Middle frontal gyrus (tissue), 1 donor: ENCODE data around the gene DPH3.
"Not testable (repeated sequence)": the region's sequence is repeated elsewhere in the genome, so short reads cannot be mapped to it uniquely, and the experiment has no call there.

ENCODE experiments used
- DNase-seq: peaks from one replicate; pipeline ENCODE4 v3.0.0-alpha.2; 2015; ENCODE audit warnings: low spot score; ENCODE audit errors: extremely low spot score

Gene DPH3

GRCh38 chr3:16264708-16265454 lies at the start of gene DPH3, which contains the start of gene OXNAD1:
Gene DPH3, minus strand, starts transcription at chr3:16264943. Its CDS starts 67 bp downstream, at chr3:16264876.
Gene OXNAD1, plus strand, starts transcription at chr3:16265212. Its CDS starts 5,741 bp downstream, at chr3:16270953.
- DNase-seq: peak; percentile 100

GRCh38 chr3:16313886-16314645 lies 49.3 kb upstream of the DPH3 start:
- DNase-seq: no peak

- DNase-seq: no peak
Measured at GRCh38 chr3:16311960-16312451, 47.3 kb upstream of the DPH3 start.

- DNase-seq: not testable (repeated sequence)
Measured at GRCh38 chr3:16310486-16310885, 45.7 kb upstream of the DPH3 start.

GRCh38 chr3:16309558-16309957 lies 44.8 kb upstream of the DPH3 start:
- DNase-seq: no peak

- DNase-seq: no peak
Measured at GRCh38 chr3:16308727-16309126, 44.0 kb upstream of the DPH3 start.

- no peak for DNase-seq
Measured at GRCh38 chr3:16307832-16308531, 43.2 kb upstream of the DPH3 start.

GRCh38 chr3:16305111-16305541 lies 40.4 kb upstream of the DPH3 start:
- no peak for DNase-seq

GRCh38 chr3:16304061-16305010 lies 39.6 kb upstream of the DPH3 start:
- no peak for DNase-seq

- DNase-seq: no peak
Measured at GRCh38 chr3:16303037-16303575, 38.4 kb upstream of the DPH3 start.

GRCh38 chr3:16302082-16302631 lies 37.4 kb upstream of the DPH3 start:
- no peak for DNase-seq

- no peak for DNase-seq
Measured at GRCh38 chr3:16301507-16301906, 36.8 kb upstream of the DPH3 start.

GRCh38 chr3:16300881-16301359 lies 36.2 kb upstream of the DPH3 start:
- DNase-seq: no peak

GRCh38 chr3:16300307-16300706 lies 35.6 kb upstream of the DPH3 start:
- DNase-seq: no peak

- DNase-seq: no peak
Measured at GRCh38 chr3:16299746-16300145, 35.0 kb upstream of the DPH3 start.

- no peak for DNase-seq
Measured at GRCh38 chr3:16298891-16299290, 34.1 kb upstream of the DPH3 start.

- no peak for DNase-seq
Measured at GRCh38 chr3:16297997-16298885, 33.5 kb upstream of the DPH3 start.

GRCh38 chr3:16295298-16295890 lies 30.7 kb upstream of the DPH3 start:
- DNase-seq: no peak
